ENCODE results near the gene TBCEL. TPM values are rescaled to one million over a fixed set of nuclear protein-coding genes. Genes with fewer than 3 reads are reported as not detected.

TBCEL gene
- total and polyA plus RNA-seq, 10 of the 15 experiments (the other 5 are each of a cell fraction or from before 2014, with no cell fraction given): 2.0 to 10.4 (median 7.3) TPM

- CTCF ChIA-PET: interaction anchor here (0.7 kb wide), 1 partner anchor 16 kb away, joined by 3 read pairs; no protein-coding TSS in a partner anchor
- in situ Hi-C loops (cut with MboI): no loop called here
These were observed 85.6 kb downstream of the TBCEL start for GRCh38 chr11:121109471-121109870.

More at GRCh38 chr11:121109471-121109870, 85.6 kb downstream of the TBCEL start:
- intact Hi-C loops (cut with micrococcal nuclease; ENCODE audit: unreplicated experiment): loop anchor here (5.0 kb wide), 1 partner anchor 83 kb away; no protein-coding TSS in a partner anchor
- Histone ChIP-seq H3K9me3 (replicated peaks; ENCODE audit: control insufficient read depth, insufficient read depth, low read length) (no peaks in the 10 kb centered on the region), H3K4me2 (ENCODE audit: control insufficient read depth, insufficient read depth) (no peak overlapping the region), H3K4me3 (no peak overlapping the region), H4K20me1 (ENCODE audit: control insufficient read depth, insufficient read depth) (no peaks in the 10 kb centered on the region), H3K9ac (ENCODE audit: control insufficient read depth, insufficient read depth, low read length) (no peak overlapping the region), H3K27ac (ENCODE audit: control insufficient read depth, insufficient read depth) (no peak overlapping the region), H3K4me1 (ENCODE audit: control insufficient read depth, insufficient read depth, low read length) (no peaks in the 10 kb centered on the region), H3K27me3 (replicated peaks in 1 of 2; ENCODE audit: control insufficient read depth in 2 of 2, insufficient read depth in 2 of 2, low read length in 1 of 2) (peaks cover 0 to 6% of the 10 kb centered on the region in 2 experiments; a peak in 2 of 4 replicates), H2AFZ (ENCODE audit: control insufficient read depth, low read depth, low read length) (no peak overlapping the region), H3K36me3 (ENCODE audit: control insufficient read depth in 2 of 2, insufficient read depth in 2 of 2, low read length in 1 of 2) (no peaks in the 10 kb centered on the region), H3K79me2 (ENCODE audit: control insufficient read depth, insufficient read depth, low read length) (no peaks in the 10 kb centered on the region)
- ChIA-PET SMC1A (ENCODE audit: uncharacterized antibody, unreplicated experiment) (no interaction called here), RAD21 (ENCODE audit: unreplicated experiment) (no interaction called here), POLR2A (no interaction called here)
- no peak for TF ChIP-seq NR2C2 (IDR thresholded peaks at IDR 0.05; ENCODE audit: borderline replicate concordance, control insufficient read depth, insufficient read length, low read depth)
- no peak for TF ChIP-seq REST (IDR thresholded peaks at IDR 0.05; ENCODE audit: low read depth, low read length)
- no peak for TF ChIP-seq TCF3 (IDR thresholded peaks at IDR 0.05; ENCODE audit: borderline replicate concordance, insufficient read depth, low read depth, low read length)
- no peak for TF ChIP-seq RAD21 (IDR thresholded peaks at IDR 0.05; ENCODE audit: insufficient read depth, low read depth, low read length)
- TF ChIP-seq MTA3 (IDR thresholded peaks at IDR 0.05; ENCODE audit: borderline replicate concordance, low read length): no peak
- no peak for TF ChIP-seq CBX5 (IDR thresholded peaks at IDR 0.05; ENCODE audit: low read depth)
- TF ChIP-seq CHD4 (IDR thresholded peaks at IDR 0.05): no peak
- no peak for TF ChIP-seq RFX5 (IDR thresholded peaks at IDR 0.05; ENCODE audit: low read depth, low read length)
- no peak for TF ChIP-seq SUZ12 (IDR thresholded peaks at IDR 0.05; ENCODE audit: unreplicated experiment)
- no peak for TF ChIP-seq ZNF207 (IDR thresholded peaks at IDR 0.05; ENCODE audit: borderline replicate concordance)
- no peak for TF ChIP-seq RCOR1 (conservative IDR thresholded peaks at IDR 0.05; ENCODE audit: low read depth, low read length)
- no peak for TF ChIP-seq IRF3 (IDR thresholded peaks at IDR 0.05)
- TF ChIP-seq CREB1 (IDR thresholded peaks at IDR 0.05; ENCODE audit: low read depth): no peak
- TF ChIP-seq POLR2A (IDR thresholded peaks at IDR 0.05; ENCODE audit: low read depth, low read length): no peak
- TF ChIP-seq TARDBP (IDR thresholded peaks at IDR 0.05; ENCODE audit: borderline replicate concordance): no peak
- no peak for TF ChIP-seq SIN3A (IDR thresholded peaks at IDR 0.05; ENCODE audit: low read depth, low read length)
- TF ChIP-seq USF2 (IDR thresholded peaks at IDR 0.05; ENCODE audit: borderline replicate concordance, low read depth, low read length): no peak
- TF ChIP-seq SMAD1 (IDR thresholded peaks at IDR 0.05; ENCODE audit: low read depth, partially characterized antibody): no peak
- no peak for TF ChIP-seq PKNOX1 (IDR thresholded peaks at IDR 0.05)
- no peak for TF ChIP-seq SREBF2 (IDR thresholded peaks at IDR 0.05; ENCODE audit: low read length)
- no peak for FAIRE-seq
- BruUV-seq (replicated peaks): no TSS peak
- ATAC-seq: no peak
- no peak for DNase-seq (ENCODE audit: low read depth, low spot score)
- 81% methylated on average over 2 of the region's 2 CpGs for WGBS (ENCODE audit: insufficient coverage, insufficient replicate concordance, low lambda C conversion rate, missing lambda C conversion rate)
